Skeletal muscle tissue (tissue), 4 donors: ENCODE data around the gene ADAM30. TPM values are rescaled to one million over a fixed set of nuclear protein-coding genes. Genes with fewer than 3 reads are reported as not detected.

Experiments
- H3K27ac ChIP-seq: one replicate; pipeline ENCODE4 v1.7.0; 2013; ENCODE audit warnings: mild to moderate bottlenecking, low read depth, low read length, inconsistent platforms
- H3K27me3 ChIP-seq, 3 donors: one replicate each; pipeline ENCODE4 v1.7.0; 2013; ENCODE audit warnings: low read length in 3 of 3; ENCODE audit not compliant: control insufficient read depth in 3 of 3, insufficient read depth in 3 of 3
- H3K36me3 ChIP-seq, 3 donors: one replicate each; pipeline ENCODE4 v1.7.0; 2013; ENCODE audit warnings: low read length in 3 of 3; ENCODE audit not compliant: control insufficient read depth in 3 of 3, insufficient read depth in 3 of 3
- H3K4me1 ChIP-seq, 3 donors: one replicate each; pipeline ENCODE4 v1.7.0; 2013; ENCODE audit warnings: low read length in 3 of 3, mild to moderate bottlenecking in 3 of 3; ENCODE audit not compliant: control insufficient read depth in 3 of 3, insufficient read depth in 3 of 3
- H3K4me3 ChIP-seq, 3 donors: one replicate each; pipeline ENCODE4 v1.7.0; 2013; ENCODE audit warnings: low read length in 3 of 3
- H3K9ac ChIP-seq, 3 donors: one replicate each; pipeline ENCODE4 v1.7.0; 2013; ENCODE audit warnings: low read length in 3 of 3, mild to moderate bottlenecking in 3 of 3, moderate library complexity in 2 of 3, low read depth in 1 of 3
- H3K9me3 ChIP-seq, 3 donors: one replicate each; pipeline ENCODE4 v1.7.0; 2013; ENCODE audit warnings: low read length in 3 of 3; ENCODE audit not compliant: control insufficient read depth in 3 of 3
- total RNA-seq: library from RNA; depleted of rRNA; stranded (reverse); fragments of >200 nt; gene quantifications from one replicate; pipeline ENCODE4 v1.2.3, GENCODE V29; 2014
- donor health status: Osteomylitis.

Gene ADAM30
- total RNA-seq = not detected

DNA sequence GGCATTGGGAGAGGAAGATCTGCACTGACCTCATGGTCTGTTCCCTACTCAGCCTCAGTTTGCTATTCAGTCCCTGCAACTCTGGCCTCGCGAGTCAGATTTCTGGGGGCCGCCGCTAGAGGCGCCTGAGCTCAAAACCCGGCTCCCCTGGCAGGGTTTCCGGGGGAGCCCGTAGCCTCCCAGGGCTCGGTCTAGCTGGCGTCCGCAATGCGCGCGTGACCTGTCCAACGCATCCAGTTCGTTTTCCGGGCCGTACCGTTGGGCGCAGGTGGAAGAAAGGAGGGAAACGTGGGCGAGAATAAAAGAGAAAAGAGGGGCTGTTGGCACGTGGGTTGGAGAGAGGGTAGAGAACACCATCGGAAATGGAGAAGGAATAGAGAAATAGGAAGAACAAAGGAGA is at the start of gene ADAM30:
Gene ADAM30, minus strand, starts transcription at position 213 of the 400 bp plus-strand sequence. Its CDS starts 179 bp downstream, at position 34.
- H3K9me3 ChIP-seq = no peaks in the 10 kb centered on the region
- H3K4me1 ChIP-seq = no peaks in the 10 kb centered on the region
- H3K4me3 ChIP-seq = no peak within 1 kb of the TSS
- no peak within 1 kb of the TSS for H3K9ac ChIP-seq
- H3K36me3 ChIP-seq = no peaks in the 10 kb centered on the region
- H3K27me3 ChIP-seq = peaks cover 5 to 9% (median 7%) of the 10 kb centered on the region in 3 donors
- no peak within 1 kb of the TSS for H3K27ac ChIP-seq

DNA sequence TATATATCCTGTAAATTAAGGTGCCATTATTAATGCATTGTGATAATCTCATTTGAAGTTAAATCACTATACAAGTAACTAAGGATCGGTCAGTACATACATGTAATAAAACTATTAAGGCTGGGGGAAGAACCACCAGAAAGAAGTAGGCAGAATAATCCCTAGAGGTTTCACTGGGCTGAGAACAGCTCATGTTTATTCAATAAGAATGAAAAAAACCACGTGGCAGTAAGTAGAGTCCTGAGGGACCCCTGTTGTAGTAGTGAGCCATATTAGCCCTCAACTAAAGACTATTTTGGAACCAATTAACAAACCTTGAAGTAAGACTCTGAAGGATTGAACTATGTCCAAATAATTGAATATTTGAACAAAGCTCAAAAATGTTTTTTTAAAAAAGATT is 46.9 kb upstream of the ADAM30 start:
- Histone ChIP-seq H3K9ac (no peak overlapping the region), H3K27ac (no peak overlapping the region), H3K9me3 (no peaks in the 10 kb centered on the region), H3K4me1 (no peaks in the 10 kb centered on the region), H3K36me3 (peaks cover 8 to 25% (median 25%) of the 10 kb centered on the region in 3 donors), H3K27me3 (no peaks in the 10 kb centered on the region), H3K4me3 (no peak overlapping the region)

DNA sequence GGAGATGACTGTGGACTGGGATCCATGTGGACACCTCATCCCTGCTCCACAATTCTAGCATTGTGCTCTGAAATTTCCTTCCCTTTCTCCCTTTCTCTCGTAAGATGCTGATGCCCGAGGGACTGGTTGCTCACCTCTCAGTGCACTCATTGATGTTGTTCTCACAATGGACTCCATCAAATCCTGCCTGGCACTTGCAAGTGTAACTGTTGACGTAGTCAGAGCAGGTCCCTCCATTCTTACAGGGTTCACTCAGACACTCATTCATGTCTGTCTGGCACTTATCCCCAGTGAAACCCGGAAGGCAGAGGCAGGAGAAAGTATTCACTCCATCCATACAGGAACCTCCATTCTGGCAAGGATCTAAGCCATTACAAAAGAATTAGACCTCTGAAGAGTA is 45.1 kb upstream of the ADAM30 start:
- Histone ChIP-seq H3K36me3 (peaks cover 13 to 39% (median 36%) of the 10 kb centered on the region in 3 donors), H3K4me3 (no peak overlapping the region)

DNA sequence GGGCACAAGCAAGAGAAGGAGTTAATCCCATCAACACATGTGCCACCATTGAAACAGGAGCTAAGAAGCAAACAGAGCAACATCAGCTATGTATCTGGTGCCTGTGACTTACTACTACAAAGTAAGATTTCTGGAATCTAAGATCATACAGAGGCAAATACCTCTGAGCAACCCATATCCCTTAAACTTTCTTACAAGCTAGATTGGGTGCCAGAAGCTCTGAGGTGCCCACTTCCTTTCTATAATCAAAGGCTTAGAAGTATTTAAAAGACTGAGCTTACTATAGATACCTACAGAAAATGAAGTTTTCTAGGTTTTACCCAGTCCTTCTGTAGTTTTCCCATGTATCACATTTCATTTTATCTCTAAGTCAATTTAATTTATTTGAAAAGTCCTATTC is 44.4 kb upstream of the ADAM30 start:
- Histone ChIP-seq H3K4me1 (no peaks in the 10 kb centered on the region), H3K9me3 (no peaks in the 10 kb centered on the region), H3K27me3 (no peaks in the 10 kb centered on the region), H3K27ac (no peak overlapping the region), H3K4me3 (no peak overlapping the region), H3K9ac (no peak overlapping the region), H3K36me3 (peaks cover 17 to 46% (median 43%) of the 10 kb centered on the region in 3 donors)

More for the DNA sequence above, 45.1 kb upstream of the ADAM30 start:
- Histone ChIP-seq H3K9ac (no peak overlapping the region), H3K27me3 (no peaks in the 10 kb centered on the region), H3K9me3 (no peaks in the 10 kb centered on the region), H3K27ac (no peak overlapping the region), H3K4me1 (no peaks in the 10 kb centered on the region)

DNA sequence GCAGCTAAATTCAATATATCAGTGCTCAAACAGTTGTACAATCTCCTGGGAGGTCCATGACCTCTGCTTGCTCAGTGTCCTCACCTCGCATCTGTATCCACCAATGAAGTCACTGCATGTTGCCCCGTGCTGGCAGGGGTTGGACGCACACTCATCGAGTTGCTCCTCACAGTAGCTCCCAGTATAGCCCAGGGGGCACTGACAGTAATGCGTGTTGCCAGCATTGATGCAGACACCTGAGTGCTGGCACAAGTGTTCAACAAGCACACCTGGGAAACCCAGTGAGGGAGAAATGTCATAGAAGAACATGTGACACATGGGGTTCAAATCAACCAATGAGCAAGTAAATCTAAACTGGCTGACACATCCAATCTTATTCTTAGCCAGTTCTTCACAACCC is 40.9 kb upstream of the ADAM30 start:
- no peak overlapping the region for H3K4me3 ChIP-seq
- no peaks in the 10 kb centered on the region for H3K4me1 ChIP-seq
- no peak overlapping the region for H3K27ac ChIP-seq
- H3K36me3 ChIP-seq = peaks cover 31 to 74% (median 73%) of the 10 kb centered on the region in 3 donors
- no peak overlapping the region for H3K9ac ChIP-seq
- no peaks in the 10 kb centered on the region for H3K27me3 ChIP-seq
- H3K9me3 ChIP-seq = no peaks in the 10 kb centered on the region

DNA sequence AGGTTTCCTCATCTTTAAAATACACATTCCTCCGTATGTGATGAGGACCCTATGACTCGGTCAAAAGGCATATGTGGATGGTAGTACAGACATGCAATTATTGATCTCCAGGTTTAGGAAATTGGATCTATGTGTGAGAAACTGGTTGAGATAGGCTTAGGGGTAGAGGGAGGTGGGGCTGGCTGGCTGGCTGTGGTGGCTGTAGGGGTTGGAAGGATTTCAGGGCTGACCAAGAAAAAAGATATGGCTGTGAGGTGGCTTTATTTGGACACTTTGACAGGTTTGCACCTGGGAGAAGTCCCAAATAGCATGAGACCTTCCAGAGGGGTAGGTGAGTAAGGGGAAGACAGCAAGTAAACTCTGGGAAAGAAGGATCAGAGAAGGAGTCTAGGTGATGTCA is 39.6 kb upstream of the ADAM30 start:
- Histone ChIP-seq H3K27me3 (no peaks in the 10 kb centered on the region), H3K4me1 (no peaks in the 10 kb centered on the region), H3K4me3 (no peak overlapping the region), H3K9me3 (no peaks in the 10 kb centered on the region), H3K9ac (no peak overlapping the region), H3K36me3 (peaks cover 31 to 70% (median 70%) of the 10 kb centered on the region in 3 donors), H3K27ac (no peak overlapping the region)

DNA sequence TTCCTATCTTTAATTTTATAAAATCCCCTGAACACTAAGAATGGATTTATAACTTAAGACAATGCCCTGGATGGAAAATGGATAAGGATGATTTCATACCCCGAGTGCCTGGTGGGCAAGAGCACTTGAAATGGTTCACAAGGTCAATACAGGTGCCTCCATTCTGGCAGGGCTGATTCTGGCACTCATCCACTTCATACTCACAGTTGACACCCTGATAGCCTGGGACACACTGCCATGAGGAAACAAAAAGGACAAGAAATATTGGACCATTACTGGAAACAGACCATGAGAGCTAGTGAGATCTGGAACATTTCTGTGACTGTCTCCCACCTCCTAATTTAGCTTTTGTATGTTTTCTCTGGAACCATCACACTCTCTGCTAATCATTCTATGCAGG is 39.1 kb upstream of the ADAM30 start:
- peaks cover 28 to 66% (median 65%) of the 10 kb centered on the region in 3 donors for H3K36me3 ChIP-seq
- no peaks in the 10 kb centered on the region for H3K4me1 ChIP-seq
- no peaks in the 10 kb centered on the region for H3K27me3 ChIP-seq
- no peak overlapping the region for H3K4me3 ChIP-seq
- no peak overlapping the region for H3K9ac ChIP-seq
- H3K9me3 ChIP-seq = no peaks in the 10 kb centered on the region
- H3K27ac ChIP-seq = no peak overlapping the region

DNA sequence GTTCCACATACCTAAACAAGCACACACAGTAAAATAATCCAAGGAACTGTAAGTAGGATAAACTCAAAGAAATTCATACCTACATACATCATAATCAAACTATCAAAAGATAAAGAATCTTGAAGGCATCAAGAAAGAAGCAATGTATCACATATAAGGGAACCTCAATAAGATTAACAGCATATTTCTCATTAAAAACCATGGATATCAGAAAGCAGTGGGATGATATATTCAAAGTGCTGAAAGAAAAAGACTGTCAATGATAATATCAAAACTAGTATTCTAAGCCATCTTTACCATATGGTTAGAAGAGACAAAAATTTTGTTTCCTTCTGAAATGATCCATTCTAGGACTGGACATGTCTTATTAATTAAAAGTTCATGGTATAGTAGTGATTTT is 37.1 kb upstream of the ADAM30 start:
- peaks cover 27 to 60% (median 58%) of the 10 kb centered on the region in 3 donors for H3K36me3 ChIP-seq
- H3K4me1 ChIP-seq = no peaks in the 10 kb centered on the region
- no peak overlapping the region for H3K4me3 ChIP-seq
- no peak overlapping the region for H3K27ac ChIP-seq
- no peaks in the 10 kb centered on the region for H3K27me3 ChIP-seq
- no peaks in the 10 kb centered on the region for H3K9me3 ChIP-seq
- no peak overlapping the region for H3K9ac ChIP-seq

DNA sequence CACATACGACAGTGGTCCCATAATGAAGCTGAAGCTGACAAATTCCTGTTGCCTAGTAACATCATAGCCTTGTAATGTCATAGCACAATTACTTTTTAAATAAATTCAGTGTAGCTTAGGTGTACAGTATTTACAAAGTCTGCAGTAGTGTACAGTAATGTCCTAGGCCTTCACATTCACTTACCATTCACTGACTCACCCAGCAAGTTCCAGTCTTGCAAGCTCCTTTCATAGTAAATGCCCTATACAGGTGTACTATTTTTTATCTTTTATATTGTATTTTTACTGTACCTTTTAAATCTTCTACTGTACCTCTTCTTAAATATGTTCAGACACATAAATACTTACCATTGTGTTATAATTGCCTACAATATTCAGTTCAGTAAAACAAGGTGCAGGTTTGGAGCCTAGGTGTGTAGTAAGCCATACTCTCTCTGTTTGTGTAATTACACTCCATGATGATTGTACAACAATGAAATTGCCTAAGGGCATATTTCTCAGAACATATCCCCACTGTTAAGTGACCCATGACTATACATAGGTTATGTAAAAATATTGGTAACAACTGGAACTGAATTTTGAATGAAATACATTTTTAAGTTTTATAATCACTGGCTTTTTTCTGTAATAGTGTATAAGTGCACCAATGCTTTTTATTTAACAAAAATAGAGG is 33.5 kb upstream of the ADAM30 start:
- Histone ChIP-seq H3K27ac (no peak overlapping the region), H3K27me3 (no peaks in the 10 kb centered on the region), H3K4me1 (peaks cover 0 to 4% (median 0%) of the 10 kb centered on the region in 3 donors), H3K9me3 (no peaks in the 10 kb centered on the region), H3K9ac (no peak overlapping the region), H3K4me3 (no peak overlapping the region), H3K36me3 (peaks cover 32 to 52% (median 47%) of the 10 kb centered on the region in 3 donors)

DNA sequence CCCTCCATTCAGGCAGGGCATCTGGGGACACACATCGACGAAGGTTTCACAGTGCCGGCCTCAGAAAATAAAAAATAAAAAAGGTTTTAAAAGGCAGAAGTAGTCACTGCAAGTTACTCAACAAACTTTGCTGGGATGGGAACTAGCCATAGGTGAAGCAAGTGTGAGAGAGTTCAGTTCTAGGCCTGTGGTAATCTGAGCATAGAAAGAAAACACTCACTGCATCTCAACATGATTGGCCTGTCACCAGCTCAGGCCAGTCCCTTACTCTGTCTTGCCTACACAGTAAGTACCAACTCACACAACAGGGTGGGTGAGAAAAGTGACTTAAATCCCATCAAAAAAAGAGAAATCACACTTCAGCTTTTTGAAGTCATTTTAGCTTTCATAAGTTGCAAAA is 30.2 kb upstream of the ADAM30 start:
- Histone ChIP-seq H3K36me3 (peaks cover 36 to 59% (median 57%) of the 10 kb centered on the region in 3 donors), H3K27ac (no peak overlapping the region), H3K9me3 (no peaks in the 10 kb centered on the region), H3K4me1 (peaks cover 0 to 4% (median 0%) of the 10 kb centered on the region in 3 donors), H3K27me3 (no peaks in the 10 kb centered on the region), H3K4me3 (no peak overlapping the region), H3K9ac (no peak overlapping the region)
